Stimulated activated CD8-positive, alpha-beta memory T cell treated with anti-CD3 and anti-CD28 coated beads, Interleukin-15, amount 100 ng/mL, for 1 hour (primary cell): Measurements from ENCODE around the gene STAC3.

Source experiments
- DNase-seq: peaks from one replicate; pipeline ENCODE4 v3.0.0-alpha.2; 2020; ENCODE audit warnings: low read depth

The STAC3 gene

DNA sequence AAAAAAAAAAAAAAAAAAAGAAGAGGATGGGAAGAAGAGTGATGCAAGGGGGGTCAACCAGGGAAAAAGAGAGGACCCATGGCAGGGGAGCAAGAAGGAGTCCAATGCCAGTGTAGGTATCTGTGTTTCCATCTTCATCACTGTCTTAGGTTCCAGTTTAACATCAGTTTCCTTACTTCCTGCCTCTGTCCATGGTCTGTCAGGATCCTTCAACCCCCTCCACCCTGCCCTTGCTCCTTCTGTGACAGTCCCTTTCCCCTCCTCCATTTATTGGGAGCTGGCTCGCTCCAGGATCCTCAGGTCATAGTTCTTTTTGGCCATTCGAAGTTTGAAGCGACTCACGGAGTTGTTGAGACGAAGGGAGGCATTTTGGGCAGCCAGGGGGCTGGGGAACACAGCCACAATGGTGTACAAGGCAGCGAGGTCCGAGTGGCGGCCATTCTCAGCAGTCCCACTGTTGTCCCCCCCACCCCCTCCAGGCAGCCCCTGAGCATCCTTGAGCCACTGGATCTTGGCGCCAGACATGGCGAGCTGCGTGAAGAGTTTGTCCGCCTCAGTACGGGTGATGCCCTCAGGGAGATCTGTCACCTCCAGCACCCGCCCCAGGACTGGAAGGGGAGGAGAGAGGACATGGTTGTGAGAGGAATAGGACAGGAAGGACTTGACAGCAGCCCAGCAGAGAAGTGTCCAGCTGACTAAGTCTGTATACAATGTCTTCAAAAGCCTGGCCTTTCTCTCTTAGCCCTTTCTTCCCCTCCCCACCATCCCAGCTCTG lies 3.7 kb upstream of the STAC3 start:
- DNase-seq, result no peak

DNA sequence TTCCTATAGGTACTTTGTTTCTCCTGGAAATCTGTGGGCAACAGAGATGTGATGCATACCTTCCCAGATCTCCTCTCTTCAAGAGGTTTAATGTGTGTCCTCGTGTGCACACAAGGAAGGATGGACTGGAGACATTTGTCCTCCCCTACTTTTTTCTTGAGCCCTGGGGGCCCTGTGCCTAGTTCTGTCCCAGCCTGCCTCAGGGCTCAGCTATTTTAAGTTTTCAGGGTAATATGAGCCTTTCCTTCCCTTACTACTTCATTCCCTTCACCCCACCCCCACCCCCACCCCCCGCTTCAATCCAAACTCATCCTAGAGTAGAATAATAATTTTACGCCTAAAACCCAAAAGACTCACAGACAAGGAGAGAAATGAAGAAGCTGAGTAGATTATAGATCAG lies 446 bp downstream of the STAC3 start:
- no peak for DNase-seq

DNA sequence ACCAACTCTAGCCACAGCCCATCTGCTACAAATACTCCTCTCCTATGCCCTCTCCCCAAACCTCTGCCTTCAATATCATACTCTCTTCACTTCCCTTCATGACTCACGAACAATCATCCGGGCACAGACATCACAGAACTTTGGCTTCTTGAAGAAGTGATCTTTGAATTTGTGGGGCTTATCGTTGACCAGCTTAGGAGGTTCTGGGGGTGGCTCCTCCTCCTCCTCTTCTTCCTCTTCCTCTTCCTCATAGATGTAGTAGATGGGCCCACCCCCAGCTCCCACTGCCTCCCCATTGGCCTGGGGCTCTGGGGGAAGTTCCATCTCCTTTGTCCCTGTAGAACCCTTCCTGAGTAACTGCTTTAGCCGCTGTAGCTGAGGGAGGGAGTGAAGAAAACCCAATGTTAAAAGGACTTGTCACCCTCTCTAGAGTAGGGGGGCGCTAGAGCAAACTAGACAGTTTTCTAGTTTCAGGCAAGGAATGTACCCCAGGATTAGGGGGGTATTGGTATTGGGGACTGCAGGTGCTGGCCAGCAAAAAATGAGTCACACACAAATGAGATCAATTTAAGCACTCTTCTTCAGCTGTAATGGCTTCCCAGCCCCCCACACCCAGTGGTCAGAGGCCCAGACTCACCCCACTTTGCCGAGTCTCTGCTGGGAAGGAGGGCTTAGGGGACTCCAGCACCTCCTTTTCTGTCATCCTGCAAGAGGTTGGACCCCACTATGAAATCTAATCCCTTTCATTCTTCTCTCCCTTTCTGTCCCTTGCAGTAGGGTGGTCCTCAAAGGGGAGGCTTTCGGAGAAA lies 1.8 kb downstream of the STAC3 start:
- DNase-seq, result no peak

DNA sequence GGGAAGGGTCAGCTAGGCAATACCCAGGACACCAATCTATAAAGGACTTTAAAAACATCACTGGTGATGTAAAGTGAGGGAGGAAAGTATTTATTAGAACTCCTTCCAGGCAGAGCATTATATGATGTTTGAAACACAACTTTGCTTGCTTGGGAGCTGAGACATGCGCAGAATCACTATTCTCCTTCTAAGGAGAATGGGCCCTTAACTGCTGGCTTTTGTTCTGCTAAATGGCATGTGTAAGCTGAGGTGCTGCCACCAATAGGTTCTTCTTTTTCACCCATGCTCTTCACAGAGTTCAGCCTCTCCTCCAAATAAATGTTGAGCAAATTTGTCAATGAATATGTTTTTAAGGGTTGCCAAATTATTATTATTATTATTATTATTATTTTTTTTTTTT lies 3.9 kb downstream of the STAC3 start:
- no peak for DNase-seq

DNA sequence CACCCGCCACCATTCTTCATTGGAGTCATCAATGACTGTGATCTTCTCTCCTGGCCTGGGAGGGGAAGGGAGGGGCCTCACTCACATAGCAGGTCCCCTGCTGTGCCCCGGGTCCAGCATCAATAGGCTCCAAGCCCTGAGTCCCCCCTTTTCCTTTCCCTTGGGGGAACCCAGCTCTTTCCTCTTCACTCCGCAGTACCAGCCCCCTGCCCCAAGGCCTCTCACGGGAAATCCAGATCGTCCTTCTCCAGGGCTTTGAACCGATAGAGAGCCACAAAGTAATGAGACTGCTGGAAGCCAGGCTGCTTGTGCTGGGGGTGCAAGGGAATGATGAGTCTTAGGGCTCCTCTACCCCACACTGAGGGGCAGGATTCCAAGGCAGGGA lies 6.7 kb downstream of the STAC3 start:
- DNase-seq, result no peak

DNA sequence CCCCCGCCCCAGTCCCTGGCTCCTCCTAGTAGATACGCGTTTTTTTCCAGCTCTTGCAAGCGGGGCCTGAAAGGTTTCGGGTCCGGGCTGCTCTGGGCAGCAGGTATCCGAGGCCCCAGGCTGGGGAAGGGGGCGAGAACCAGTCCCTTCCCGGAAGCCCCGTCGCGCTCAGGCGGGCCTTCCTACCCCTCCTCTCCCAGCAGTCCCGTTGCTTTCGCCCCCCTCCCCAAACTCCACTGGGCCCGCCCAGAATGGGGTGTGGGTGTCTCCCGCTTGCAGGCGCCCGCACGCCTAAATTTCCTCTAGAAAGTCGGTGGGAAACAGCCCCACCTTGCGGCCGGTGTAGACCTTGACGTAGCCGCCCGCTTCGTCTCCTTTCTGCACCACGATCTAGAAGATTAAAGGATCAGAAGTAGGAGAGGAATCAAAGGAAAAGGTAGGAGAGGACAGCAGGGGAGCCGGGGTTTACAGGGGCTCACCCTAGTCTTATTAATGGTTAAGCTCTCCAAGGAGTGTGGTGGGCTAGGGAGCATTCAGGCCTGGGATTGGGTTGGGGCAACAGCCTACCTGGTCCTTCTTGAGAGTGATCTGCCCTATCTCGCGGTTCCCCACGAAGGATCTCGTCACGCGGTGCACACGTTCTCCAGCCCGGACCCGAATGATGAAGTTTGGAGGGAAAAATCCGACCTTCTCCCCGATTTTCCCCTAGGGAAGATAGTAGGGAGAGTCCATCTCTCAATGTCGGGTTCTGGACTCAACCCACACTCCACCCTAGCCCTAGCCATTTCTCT lies 7.3 kb downstream of the STAC3 start:
- peak; percentile 76 for DNase-seq

DNA sequence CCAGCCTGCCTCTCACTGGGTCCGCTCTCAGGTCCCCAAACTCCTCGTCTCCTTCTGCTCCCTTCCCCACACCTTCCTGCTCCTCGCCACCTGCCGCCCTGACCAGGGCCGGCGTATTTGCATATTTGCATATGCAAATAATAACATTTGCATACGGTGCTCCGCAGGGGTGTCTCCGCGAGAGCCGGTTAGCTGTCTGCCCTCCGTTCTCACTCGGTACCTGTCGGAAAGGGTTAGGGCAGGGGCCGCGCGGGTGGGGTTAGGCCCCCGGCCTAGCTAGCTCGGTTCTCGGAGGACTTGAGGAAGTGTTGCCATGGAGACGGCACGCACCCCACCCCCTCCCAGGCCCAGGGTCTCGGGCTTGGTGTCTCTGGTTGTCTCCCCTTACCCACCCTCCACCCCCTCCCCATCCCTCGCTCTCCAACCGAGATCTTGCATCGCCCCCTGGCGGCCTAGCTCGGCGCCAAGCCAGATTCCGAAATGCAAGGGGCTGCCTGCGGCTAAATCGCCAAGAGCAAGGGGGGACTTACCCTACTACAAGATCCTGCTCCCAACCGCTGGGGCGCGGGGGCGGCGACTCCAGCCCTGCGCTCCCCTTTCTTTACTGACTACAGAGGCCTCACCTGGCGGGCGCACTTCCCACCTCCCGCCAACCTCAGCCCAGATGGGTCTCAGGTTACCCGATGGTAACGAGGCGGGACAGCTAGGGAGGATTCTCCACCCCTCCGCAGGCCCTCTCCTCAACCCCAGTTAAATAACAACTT lies 8.1 kb downstream of the STAC3 start:
- peak; percentile 40 for DNase-seq

DNA sequence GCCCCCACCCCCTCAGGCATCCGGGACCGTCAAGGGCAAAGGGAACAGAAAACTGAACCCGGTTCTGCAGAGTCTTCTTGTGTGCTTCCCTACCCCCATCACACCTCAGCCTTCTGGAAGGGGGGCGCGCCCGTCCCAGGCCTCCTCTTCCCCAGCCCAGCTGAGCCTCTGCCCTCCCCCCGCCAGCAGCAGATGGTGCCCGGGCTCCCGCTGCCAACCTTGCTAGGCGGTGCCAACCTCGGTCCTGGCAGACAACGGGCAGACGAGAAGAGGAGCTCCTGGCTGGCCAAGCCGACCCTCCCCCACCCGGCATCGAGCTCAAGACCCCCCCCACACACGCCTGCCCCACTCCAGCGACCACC lies 8.7 kb downstream of the STAC3 start:
- no peak for DNase-seq

DNA sequence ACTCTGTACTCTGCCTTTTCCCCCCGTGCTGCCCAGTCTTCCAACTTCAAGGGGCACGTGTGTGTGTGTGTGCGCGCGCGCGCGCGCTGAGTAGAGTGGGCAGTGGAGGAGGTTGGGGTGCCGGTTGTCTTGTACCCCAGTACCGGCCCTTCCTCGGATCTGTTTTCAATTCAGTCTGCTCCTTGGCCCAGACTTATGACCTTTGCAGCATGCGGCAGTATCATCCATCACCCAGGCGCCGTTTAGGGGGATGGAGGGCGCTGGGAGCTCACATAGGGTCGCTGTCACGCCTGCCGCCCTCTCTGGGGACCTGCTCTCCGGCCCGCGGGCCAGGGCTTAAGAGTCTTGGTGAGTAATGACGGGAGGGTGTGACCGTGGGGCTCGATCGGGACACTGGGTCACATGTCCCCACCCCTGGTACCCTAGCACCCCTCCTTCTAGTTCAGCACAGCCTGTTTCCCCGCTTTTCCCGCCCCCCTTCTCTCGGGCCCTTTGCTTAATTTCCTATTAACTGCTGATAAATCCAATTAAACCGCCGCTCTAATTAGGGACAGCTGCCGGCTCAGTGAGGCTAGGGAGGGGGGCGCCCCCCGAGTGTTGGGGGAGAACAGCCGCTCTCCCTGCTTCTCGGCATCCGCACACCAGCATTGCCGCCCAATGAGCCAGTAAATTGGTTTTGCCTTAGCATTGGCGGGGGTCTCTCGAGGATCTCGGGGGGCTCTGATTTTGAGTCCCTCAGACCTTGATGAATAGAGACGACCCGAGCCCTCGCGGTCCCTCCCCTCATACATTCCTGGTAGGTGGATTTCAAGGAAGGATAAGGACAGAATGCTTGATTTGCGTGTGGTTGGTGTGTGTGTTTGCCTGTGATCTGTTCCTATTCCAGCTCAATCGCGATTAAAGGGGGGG lies 9.3 kb downstream of the STAC3 start:
- no peak for DNase-seq

DNA sequence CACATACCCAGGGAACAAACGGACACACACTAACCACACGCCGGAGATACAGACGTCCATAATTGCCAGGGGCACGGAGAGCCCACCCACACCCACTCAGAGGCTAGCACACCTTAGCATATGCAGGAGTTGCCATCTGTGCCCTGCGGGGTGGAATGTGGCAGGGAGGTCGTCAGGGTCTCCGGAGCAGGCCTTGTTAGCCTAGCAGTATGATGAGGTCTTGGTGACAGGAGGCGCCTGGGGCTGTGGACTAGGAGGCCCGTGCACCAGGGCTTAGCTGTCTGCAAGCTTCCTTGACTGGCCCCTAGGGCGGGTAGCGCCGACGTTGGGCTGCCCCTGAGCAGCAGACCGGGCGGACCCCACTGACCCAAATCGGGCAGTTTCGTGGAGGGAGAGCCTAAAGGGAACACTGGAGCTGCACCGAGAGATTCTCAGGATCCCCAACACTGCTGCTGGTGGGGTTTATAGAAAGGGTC lies 10.0 kb downstream of the STAC3 start:
- DNase-seq, result no peak

DNA sequence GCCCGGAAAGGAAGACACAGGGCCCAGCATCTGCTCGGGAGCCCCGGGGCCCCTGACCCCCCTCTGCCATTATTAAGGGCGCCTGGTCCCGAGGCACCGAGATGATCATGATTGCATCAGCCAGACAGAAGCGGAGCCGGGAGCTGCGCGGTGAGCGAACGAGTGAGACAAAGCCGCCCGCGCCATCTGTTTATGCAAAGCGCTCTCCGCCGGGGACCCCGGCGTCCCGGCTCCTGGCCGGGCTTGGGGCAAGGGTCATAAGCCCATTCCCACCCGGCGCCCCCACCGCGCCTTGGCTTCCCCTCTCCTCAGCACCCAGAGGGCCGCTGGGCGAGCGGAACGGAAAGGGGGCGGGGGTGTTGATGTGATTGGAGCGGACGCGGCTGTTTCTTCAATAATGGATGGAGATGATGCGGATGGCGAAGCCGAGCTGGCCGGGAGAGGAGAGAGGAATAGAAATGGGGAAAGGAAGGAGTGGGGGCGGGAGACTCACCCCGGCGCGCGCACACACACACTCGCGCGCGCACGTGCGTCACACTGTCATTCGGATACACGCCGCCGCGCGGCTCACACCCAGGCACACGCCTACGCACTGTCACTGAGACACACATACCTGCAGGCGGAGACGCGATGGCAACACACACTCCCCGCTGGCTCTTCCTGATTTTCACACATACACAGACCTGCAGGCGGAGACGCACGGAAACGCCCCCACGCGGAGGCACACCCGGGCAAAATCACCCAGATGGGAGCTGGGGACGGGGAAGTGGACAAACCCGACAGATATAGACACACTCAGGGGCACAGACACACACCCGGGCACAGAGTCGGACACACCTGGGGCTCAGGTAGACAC lies 10.7 kb downstream of the STAC3 start:
- DNase-seq, result peak; percentile 43

DNA sequence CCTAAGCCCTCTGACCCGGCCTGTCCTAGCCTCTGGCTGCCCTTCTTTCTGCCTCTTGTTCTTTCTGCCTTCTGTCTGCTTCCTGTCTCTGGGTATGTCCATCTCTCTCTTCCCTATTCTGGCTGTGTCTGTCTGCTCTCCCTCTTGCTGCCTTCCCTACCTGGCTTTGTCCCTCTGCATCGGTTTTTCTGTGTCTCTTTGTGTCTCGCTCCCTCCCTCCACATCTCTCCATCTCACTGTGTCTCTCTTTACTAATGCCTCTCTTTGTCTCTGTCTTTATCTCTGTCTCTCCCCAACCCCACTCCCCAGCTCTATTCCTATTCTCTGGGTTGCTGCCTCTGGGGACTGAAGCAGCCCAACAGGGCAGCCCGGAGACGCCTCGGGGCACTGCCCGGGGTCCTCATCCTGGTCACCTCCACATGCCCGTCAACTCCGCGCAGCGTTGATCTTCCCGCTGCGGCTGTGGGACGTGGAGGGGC lies 11.4 kb downstream of the STAC3 start:
- DNase-seq, result no peak

DNA sequence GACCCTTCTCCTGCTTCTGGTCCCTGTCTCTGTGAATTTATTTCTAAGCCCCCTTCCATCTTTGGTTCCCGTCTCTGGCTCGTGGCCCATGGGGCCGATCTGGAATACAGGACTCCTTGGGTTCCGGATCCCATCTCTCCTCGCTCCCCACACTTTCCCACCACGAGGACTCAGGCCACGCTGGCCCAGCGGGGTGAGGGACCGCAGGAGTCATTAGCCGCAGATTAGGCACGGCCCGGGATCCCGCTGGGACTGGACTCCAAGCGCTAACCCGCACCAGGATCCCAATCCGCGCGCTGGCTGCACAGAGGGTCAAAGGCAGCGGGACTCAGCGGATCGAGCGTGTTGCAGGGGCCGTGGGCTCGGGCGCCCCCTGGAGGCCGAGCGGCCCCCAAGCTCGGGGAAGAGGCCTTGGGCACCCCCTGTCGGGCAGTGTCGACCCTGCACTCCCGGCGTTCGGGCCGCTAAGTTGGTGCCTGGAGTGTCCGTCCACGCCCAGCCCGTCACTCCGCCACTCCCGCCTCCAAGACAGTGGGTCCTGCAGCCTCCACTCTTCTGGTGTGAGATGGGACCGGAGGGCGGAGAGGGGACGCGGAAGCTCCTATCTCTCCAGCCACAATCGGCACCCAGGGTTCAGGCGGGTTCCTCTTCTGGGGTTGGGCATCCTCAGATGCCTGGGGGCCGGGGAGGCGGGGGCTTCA lies 12.0 kb downstream of the STAC3 start:
- DNase-seq, result peak; percentile 73

DNA sequence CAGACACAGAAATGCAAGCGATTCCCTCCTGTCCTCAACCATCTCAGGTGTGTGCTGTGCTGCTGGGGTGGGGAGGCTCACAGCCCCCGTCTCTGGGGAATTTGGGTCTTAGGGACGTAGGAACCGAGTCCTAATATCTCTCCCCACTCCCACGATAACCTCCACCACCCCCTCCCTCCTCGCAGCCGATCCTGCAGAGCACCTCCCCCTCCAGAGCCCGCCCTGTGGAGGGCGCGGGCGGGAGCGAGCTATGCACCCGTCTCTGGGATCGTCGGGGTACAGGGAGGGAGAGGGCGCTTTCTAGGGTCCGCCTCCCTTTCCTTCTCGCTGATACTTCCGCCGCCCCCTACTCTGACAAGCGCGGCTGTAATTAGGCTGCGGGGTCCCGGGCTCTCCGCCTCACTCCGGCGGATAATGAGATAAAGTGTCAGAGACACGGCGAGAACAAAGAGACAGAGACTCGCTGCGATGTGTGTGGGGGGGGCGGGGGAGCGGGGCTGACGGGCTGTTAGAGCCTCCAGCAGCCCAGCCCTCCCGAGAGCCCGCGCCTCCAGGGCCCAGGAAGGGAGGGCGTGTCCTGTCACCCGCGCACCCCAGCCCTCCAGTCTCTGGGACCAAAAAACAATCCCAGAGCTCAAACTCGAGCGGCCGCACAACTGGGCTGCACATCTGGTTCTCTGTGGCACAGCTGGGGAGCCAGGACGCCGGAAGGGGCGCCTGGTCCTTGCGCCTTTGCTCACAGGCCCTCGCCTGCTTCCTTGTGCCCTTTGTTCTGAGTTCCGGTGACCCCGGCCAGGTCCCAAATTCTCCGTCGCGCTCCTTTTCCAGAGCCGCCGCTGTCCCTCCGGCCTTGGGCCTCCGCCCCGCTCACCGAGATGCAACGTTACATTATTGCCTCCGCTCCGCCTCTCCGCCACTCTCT lies 12.8 kb downstream of the STAC3 start:
- DNase-seq, result no peak

DNA sequence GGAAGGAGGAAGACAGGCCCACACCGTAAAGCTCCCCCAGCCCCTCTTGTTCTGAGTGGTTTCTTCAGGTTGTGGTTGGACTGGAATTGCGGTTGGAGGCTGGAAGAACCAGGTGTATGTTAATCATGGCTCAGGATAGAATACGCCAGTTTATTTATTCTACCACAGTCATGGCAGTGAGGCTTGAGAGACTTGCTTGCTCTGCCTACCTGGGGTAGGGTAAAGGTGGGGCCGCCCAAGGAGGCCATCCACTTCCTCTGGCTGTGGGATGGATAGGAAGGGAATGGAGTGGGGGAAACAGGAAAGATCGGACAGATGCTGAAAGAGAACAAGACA lies 13.4 kb downstream of the STAC3 start:
- no peak for DNase-seq

DNA sequence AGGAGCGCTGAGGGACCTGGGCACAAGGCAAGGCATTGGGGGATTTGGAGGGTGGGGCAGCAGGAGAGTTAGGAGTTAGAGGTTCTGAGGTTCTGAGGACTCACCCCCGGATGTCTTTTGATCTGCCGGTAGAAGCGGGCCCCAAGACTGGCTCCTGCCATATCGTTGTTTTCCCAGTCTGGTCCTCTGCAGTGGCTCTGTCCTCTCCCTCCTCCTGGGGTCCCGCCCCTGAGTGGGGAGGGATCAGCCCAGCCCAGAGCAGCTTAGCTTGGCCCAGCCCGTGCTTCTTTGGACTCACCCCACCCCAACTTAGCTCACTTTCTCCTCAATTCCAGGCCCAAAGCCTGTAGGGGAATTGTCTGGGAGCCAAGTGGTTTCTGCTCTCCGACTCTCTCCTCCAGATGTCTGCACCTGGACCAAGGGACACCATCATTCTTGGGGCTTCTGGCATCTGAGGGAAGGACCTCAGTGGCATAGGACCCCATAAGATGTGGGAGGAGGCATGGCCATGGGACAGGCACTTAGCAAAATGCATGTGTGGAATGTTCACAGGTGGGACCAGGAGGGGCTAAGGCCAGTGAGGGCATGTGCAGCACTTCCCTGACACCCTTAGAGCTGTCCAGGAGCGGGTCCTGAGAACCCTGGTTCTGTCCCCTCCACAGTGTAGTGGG lies 13.9 kb downstream of the STAC3 start:
- no peak for DNase-seq

DNA sequence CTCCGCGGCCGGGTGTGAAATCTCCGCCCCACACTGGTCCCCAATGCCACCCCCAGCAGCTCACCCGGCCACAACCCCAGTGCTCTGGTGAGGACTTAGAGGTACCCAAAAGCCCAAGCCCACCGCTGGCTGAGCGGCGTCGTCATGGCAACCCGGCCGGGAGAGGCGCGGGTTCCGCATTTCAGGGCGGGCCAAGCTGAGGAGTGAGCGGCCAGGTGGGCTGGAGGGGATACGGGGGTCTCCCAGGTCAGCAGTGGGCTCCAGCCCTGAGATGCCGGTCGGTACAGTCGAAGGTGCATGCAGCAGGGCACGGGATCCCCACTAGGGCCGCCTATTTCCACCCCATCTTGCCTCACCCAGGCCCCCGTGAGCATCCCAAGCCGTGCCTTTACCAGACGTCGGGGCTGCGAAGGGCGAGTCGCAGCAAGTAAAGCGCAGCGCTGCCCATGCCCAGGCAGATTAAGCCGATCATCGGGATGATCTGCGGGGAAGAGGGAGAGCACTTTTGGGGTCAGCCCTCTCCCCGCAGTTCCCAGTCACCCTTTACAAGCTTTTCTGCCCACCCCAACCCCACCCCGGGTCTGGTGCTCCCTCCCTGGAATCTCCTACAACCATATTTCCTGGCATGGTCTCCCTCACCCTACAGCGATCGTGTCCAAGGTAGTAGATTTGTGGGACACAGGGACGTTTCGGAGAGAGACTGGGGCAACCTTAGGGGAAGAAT lies 14.6 kb downstream of the STAC3 start:
- no peak for DNase-seq
